Lower leg skin (tissue), 3 donors: ENCODE results near the gene GPATCH1.

Experiments
- CTCF ChIP-seq, 3 donors: fragments of 450-650 bp; IDR thresholded peaks; one replicate each; pipeline ENCODE4 v1.5.1; 2016; ENCODE audit warnings: antibody characterized with exemption in 3 of 3, mild to moderate bottlenecking in 3 of 3, moderate library complexity in 2 of 3
- POLR2A ChIP-seq, 2 donors: fragments of 450-650 bp; IDR thresholded peaks; one replicate each; pipeline ENCODE4 v1.6.1; 2016 to 2017; ENCODE audit warnings: antibody characterized with exemption in 2 of 2, mild to moderate bottlenecking in 1 of 2, moderate library complexity in 1 of 2

GRCh38 chr19:33040994-33041827 lies 39.8 kb upstream of the GPATCH1 start:
- TF ChIP-seq CTCF (IDR thresholded peaks at IDR 0.05) = no peak
- TF ChIP-seq POLR2A (IDR thresholded peaks at IDR 0.05) = no peak
